Iris pigment epithelial cell (primary cell): ENCODE data around the gene SYP.

Source experiments
- DNase-seq: peaks from one replicate; pipeline ENCODE4 v3.0.0-alpha.2; 2011; ENCODE audit warnings: low read depth

The SYP gene

DNA sequence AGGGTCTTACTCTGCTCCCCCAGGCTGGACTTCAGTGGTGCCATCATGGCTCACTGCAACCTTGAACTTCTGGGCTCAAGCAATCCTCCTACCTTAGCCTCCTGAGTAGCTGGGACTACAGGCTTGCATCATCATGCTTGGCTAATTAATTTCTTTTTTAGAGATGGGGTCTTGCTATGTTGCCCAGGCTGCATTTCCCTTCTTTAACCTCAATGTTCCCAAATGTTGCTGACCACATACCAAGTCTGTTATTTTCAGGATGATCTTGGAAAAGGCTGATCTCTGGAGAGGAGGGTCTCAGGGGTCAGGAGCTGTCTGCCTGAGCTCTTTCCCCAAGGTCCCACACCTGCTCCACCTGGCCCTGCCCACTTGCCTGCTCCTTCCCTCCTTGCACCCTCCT lies 20.1 kb upstream of the SYP start:
- no peak for DNase-seq

DNA sequence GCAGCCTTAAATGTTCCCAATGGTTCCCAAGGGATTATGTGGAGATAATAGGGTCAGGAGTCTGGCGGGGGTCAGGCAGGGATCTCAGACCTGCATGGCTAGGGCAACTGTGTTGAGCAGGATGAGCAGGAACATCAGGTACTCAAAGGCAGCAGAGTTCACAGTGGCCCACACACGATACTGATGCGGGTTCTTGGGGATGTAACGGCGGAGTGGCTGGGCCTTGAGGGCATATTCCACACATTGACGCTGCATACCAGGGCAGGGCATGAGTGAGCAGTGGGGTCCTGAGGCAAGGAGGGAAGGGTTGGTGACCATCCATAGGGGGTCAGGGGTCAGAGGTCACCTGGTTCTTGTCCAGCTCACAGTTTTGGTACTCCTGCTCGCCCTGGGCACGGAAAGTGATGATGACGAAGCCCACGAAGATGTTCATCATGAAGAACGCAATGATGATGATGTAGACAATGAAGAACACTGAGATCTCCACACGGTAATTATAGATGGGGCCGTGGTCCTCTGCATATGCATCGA lies 15.1 kb upstream of the SYP start:
- DNase-seq = no peak

DNA sequence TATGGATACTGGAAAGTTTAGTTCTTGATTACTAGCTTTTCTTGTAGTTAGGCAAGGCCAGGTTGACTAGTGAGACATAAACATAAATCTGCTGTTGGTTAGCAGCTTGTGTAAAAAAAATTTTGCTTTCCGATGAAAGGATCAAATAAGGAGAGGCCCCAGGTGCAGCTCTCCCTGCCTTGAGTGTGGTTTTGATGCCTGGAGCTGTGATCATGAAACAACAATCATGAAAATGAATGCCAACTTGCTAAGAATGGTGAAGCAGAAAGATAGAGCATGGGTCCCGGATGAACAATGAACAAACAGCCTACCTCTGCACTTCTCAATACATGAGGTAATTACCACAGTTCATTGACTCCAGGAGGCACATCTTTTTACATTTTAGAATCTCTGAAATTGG lies 14.4 kb upstream of the SYP start:
- no peak for DNase-seq

DNA sequence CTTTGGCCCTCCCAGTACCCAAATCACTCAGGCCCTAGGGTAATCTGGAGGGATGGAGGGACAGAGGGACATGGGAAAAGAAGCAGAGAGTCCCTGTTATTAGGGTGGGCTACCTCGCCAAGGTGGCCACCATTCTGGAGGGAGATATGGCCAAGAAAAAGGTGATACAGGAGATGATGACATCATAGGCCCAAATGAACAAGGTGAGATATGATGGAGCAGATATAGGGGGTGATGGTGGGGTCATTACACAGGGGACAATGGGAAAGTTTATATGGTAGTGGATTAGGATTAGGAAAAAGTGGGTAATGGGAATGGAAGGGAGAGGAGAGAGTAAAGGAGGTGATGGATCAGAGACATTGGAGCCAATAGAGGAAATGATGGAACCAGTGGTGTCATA lies 12.9 kb upstream of the SYP start:
- no peak for DNase-seq

DNA sequence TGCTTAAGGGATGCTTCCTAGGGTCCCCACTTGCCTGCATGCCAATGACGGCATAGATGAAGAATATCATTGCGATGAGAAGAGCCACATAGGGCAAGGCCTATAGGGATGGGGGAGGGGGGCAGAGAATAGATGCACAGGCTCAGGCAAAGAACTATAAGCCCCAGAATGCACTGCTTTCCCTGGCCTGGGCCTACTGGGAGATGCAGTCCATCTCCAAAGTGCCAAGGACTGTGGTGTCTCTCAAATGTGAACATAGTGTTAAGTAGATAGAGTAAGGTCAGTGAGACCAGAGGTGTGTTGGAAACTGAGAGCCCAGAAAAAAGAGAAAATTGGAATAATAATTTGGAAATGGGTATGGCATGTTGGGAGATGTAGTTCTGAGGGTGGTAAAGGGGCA lies 12.2 kb upstream of the SYP start:
- no peak for DNase-seq

DNA sequence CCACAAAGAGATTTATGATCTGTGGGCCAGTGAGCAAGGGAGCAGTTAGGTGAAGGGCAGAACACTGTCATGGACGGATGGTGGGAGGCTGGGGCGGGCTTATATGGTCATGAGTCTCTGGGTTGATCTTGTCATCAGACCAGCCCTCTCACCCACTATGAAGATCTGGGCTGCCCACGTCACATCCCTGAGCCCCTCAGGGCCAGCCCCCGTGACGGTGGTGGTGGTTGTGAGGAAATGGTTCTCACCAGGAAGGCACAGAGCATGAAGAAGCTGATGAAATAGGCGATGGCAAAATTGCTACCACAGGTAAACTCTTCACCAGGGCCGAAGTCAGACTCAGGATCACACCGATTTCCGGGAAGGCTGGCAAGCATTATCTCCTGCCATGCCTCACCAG lies 11.1 kb upstream of the SYP start:
- no peak for DNase-seq

DNA sequence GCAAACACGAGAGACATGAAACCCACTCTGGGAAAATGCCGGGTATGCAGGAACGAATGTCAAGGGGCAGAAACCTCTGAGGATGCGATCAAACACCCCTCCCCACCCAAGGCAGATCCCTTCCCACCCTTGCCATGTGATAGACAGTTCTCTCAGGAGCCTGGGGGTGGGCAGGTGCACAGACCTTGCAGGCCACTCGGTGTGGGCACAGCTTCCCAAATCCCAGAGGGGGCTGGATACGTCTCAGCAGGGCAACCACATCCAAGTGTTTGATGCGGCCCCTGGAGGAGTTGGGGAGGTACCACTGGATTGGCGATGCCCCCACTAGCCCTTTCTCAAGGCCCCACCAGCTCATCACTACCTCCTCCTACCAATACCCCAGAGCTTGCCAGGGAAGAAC lies 10.4 kb upstream of the SYP start:
- no peak for DNase-seq

DNA sequence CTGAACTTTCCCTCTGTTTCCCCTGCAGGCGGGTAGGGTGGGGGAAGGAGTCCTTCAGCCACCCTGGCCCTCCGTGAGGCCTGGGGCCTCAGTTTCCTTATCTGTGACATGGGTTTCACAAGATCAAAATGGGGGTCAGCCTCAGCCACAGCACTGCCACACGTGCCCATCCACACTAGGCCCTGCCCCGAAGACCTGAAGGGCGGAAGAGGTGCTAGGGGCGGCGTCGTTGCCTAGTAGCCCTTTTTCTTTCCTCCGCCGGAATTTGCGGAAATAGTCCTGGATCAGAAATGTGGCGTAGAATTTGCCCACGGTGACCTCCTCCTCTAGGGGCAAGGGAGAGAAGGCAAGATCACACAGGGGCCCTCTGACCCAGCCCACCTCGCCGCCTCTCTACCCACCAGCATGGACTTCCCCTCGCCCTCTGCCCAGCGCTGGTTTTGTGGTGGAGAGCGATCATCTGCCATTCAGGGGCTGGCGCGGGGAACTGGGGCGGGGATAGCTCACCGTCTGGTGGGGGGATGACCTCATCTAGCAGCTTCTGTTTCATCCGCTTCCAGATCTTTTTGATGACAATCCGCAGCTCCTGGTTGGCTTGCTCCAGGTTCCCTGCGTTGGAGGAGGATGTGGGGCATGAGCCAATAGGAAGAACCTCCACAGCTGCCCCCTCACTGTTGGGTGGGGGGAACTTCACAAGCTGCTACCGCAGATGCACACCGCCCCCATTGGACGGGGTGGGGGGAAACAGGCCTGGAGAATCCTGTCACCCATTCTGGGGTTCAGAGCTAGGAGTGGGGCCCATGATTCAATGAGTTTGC lies 9.7 kb upstream of the SYP start:
- DNase-seq = no peak

DNA sequence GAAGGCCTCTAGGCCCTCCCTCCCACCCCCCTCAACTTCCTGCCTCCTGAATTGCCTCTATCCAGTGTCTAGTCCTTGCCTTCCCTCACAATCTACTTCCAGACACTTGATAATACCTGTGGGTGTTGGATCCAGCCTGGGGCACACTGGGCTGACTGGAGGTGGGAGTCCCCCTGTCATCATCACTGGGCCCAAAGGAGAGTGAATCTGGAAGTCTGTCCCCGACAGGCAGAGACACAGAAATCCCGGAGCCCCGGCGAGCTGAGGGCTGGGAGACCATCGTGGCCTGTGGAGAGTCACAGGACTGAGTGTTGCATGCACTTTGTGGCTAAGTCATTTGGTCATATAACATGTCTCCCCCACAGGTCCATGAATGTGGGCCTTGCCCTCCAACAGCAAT lies 8.4 kb upstream of the SYP start:
- no peak for DNase-seq

DNA sequence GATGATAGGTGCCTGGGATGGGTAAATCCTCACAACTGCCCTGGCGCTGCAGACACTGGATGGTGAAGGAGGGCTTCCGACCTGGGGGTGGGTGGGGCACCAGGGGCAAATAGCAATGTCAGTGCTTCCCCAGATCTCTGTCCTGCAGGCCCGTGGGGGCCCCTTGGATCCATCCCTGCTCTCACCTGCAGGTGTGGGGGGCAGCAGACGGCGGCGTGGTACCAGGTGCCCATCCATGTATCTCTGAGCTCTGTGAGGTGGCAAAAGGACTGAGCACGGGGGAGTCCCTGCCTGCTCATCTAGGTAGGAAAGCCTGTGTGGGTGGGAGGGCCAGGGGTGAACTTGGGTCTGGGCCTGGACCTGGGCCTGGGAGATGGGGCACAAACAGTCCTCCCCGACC lies 6.5 kb upstream of the SYP start:
- DNase-seq = no peak

DNA sequence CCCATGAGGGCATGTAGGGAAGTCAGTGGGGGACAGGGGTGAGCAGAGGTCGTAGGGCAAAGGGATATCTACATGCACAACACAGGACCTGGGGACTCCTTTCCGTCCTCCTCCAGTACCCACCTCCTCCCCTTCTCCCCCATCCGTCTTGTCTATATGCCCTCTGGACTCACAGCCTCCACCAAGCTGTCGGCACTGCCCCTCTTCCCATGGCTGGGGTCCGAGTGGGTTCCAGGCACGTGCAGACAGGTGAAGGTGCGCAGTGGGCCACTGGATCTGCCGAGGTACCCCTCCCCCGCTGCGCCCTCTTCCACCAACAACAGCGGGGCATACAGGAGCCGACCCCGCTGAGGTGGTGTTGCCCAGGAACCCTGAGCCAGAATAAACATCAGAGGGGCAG lies 5.5 kb upstream of the SYP start:
- no peak for DNase-seq

DNA sequence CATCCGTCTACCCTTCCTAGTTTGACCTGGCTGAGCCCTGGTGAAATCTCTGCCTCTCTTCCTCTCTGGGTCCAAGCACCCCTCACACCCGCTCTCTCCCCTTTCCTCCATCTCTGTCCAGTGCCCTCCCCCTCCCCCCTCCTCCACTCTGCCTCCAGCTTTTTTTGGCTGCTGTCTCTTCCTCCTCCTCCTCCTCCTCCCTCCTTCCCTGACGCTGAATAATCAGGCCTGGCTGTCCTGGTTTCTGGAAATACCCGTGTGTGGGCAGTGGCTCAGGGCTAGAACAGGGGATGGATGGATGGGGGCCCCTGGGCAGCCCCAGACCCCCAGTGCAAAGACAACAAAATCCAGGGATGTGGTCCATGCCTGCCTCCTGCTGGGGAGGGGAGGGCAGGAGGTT lies 4.7 kb upstream of the SYP start:
- DNase-seq = no peak

DNA sequence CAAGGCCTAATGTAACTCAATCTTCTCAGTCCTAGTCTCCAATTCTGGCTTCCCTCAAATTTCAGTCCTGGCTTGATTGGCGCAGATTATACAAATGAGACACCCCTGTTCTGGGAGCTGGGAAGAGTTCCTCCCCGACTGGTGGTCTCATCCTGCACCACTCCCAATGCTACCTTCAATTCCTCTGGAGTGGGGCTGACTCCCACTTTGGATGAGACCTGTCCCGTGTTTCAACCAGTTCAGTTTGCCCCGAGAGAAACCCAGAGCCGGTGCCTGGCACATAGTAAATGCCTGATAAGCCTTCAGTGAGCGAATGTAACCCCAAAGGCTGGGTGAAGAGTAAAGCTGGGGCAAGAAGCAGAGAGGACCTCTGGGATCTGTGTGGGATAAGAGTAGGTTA lies 4.0 kb upstream of the SYP start:
- DNase-seq = no peak

DNA sequence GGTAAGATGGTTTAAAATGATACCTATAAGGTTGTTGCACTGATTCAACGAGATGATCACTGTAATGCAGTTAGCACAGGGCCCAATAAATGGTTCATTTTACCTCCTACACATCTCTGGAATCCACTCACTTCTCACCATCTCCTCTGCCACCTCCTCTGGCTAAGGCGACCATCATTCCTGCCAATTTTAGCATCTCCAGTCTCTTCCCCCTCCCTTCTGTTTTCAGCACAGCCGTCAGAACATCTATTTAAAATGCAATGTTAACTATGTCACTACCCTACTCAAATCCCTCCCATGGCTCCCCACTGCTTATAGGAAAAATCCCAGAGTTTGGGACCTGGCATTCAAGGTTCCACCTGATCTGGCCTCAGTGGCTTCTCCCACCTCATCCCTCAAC lies 3.5 kb upstream of the SYP start:
- no peak for DNase-seq

DNA sequence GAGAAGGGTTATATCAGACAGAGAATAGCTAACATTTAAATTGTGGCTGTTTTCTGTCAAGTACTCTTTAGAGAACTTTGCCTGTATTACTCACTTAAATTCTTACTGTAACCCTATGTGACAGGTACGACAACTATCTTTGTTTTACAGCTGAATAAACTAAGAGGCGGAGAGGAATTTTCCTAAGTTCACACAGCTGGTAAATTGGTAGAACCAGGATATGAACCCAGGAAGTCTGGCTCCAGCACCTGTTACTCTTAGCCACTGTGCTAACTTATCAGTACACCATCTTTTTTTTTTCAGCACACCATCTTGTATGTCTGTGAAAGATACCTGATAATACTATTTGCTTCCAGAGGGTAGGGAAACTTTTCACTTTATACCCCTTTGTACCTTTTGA lies 2.0 kb upstream of the SYP start:
- no peak for DNase-seq

DNA sequence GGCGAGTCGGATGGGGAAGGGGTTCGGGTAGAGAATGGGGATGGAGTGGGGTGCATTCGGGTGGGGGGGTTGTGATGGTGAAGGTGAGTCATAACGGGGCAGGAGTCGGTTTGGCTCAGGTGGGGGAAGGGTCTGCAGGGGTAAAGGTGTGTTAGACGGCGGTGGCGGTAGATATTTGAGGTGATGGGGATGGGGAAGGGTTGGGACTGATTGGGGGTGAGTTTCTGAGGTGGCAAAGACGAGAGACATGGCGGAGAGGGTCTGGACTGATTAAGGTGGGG lies 738 bp downstream of the SYP start:
- no peak for DNase-seq

DNA sequence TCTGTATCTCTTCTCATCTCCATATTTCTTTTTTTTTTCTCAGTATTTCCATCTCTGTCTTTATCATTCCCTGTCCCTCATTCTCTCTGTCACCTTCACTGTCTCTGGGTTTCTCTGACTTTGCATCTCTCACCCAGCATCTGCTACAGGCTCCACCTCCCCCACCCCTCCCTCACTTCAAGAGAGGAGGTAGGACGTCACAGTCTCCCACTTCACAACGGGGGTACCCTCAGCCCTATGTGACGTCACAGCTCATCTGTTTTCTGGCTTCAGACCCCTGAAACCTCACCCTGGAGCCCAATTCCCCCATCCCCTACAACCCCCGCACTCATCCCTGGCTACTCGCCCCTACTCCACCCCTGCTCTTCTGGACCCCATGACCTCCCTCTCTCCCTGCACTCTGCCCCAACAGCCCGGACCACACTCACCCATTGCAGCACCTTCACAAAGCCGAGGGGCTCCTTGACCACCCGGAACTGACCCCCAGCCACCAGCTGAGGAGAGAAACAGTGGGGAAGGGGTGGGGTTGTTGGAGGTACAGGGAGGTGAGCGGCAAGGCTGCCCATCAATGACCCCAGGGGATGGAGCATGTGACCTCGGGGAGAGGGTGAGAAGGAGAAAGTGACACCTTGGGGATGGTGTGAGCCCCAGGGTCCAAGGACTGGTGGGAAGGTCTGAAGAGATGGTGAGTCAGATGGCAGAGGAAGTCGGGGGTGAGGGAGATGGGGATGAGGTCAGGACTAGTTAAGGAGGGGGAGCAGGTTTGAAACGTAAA lies 1.3 kb downstream of the SYP start:
- no peak for DNase-seq

DNA sequence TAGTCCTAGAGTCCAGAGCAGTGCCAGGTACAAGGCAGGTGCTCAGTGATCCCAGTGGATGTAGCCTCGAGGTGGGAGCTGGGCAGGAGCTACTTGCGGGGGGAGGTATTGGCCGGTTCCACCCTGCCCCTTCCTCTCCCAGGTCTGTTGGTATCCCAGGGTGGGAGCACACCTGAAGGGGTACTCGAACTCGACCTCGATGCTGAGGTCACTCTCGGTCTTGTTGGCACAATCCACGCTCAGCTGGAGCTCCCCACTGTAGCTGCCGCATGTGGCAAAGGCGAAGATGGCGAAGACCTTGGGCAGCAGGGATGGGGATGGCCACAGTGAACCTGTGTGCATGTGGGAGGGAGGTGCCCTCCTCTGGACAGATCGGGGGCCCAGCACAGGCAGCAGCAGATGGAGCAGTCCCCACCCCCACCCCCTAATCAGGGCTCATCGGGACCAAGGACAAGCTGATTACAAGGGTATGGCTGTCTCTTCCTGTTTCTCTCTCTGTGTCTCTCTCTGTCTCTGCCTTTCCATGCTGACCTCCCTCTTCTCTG lies 2.4 kb downstream of the SYP start:
- no peak for DNase-seq

DNA sequence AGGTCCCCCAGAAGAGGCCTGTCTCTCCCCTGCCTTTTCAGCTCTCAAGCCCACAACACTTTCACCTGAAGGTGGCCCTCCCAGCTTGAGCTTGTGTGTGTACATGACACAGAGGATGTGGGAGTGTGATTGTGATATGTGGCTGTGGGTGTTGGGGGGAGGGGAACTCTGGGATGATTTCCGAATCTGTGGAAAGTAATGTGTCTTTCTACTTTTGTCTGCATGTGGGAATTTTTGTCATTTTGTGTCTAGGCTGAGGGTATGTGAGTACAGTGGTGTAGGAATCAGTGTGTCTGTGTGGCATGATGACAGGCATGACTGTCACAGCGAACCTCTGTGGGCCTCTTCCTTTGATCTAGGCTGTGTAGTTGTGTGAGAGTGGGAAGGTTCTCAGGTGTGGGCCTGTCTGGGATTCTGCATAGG lies 6.4 kb downstream of the SYP start:
- no peak for DNase-seq

DNA sequence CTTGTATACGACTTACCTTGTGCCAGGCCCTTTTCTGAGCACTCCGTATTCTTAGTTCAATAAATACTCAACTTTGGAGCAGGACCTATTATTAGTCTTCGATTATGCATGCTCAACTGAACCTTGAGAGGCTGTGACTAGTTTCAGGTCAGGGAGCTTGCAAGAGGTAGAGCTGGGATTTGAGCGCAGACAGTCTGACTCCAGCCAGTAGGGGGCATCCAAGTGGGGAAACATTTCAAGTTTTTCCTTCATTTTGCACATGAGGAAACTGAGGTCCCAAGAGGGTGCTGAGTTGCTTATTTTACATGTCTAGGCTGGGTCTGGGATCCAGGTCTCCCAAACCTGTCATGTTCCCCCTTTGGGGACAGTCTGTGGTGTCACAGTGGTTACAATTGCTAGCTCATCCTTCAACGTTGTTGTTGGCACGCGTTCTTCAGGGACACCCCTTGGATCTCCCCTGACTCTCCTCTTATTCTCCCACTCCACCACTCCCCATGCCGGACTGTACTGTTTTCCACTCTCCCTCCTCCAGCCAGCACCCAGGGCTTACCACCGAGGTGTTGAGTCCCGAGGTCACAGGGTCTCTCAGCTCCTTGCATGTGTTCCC lies 7.2 kb downstream of the SYP start:
- peak; percentile 47 for DNase-seq

DNA sequence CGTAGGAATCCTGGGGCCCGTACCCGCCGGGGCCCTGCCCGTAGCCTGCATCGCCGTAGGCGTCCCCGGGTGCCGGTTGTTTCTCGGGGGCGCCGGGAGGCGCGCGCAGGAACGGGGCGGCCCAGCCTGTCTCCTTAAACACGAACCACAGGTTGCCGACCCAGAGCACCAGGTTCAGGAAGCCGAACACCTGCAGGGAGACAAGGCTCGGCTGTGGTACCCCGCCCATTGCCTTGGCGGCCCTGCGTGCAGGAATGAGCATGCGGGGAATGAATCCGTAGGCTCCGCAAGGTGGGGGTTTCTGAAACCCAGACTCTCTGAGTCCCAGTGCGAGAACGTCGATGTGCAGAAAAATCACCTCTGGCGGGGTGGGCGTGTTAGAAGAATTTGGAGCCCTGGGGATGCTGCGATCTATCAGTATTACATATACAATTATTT lies 8.4 kb downstream of the SYP start:
- DNase-seq = no peak

DNA sequence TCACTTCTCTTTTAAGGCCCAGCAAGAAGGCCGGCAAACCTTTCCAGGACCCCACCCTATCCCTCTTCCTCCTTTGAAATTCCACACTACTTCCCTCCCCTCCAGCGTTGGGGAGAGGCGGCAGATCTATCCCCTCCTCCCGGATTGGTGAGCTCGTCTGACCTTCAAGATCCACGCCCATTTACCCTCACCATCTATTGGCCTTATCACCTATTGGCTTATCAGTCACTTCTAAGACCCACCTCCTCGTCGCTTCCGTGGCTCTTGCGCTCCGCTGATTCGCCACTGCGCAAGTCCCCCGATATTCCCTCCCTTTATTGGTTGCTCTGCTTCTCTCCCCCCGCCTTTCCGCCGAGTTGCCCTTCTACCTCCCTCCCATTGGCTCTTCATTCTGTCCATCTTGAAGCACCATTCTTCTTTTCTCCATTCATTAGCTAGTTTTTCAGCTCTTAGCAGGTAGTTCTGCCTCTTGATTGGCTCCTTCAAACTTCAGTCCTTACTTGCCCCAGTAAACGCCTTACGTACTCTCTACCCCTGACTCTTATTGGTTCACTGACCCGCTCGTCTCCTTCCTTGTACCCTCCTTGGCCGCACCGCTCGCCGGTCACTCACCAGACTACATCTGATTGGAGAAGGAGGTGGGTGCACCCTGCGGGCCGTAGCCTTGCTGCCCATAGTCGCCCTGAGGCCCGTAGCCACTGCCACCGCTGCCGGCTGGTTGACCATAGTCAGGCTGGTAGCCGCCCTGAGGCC lies 9.0 kb downstream of the SYP start:
- DNase-seq = peak; percentile 100
